CD14-positive monocyte (primary cell): Measurements from ENCODE around the gene CYTH3. TPM values are rescaled to one million over a fixed set of nuclear protein-coding genes. Genes with fewer than 3 reads are reported as not detected.

Source experiments
- DNase-seq, 3 donors: peaks; one replicate each; pipeline ENCODE4 v3.0.0-alpha.2; 2011 to 2022
- H2AFZ ChIP-seq: 2 replicates; pipeline ENCODE4 v1.6.0; 2012; ENCODE audit warnings: mild to moderate bottlenecking, low read depth, low read length, inconsistent platforms; ENCODE audit not compliant: insufficient read depth, poor library complexity, severe bottlenecking
- H3K27ac ChIP-seq, 2 donors: 1 replicate in 1 of 2; 2 replicates in 1 of 2; pipeline ENCODE4 v1.5.1; 2012 to 2013; ENCODE audit warnings: low read length in 2 of 2, control low read depth in 1 of 2, inconsistent platforms in 1 of 2, low read depth in 1 of 2, mild to moderate bottlenecking in 1 of 2
- H3K27me3 ChIP-seq, 2 donors: one replicate each; pipeline versions ENCODE4 v1.6.0 to v1.6.1; 2011 to 2013; ENCODE audit warnings: low read length in 2 of 2; ENCODE audit not compliant: control insufficient read depth in 2 of 2, insufficient read depth in 2 of 2
- H3K36me3 ChIP-seq, 2 donors: replicated peaks in 1 of 2; 1 replicate in 1 of 2; 2 replicates in 1 of 2; pipeline versions ENCODE4 v1.5.1 to v1.6.1; 2012 to 2013; ENCODE audit warnings: low read length in 2 of 2, control low read depth in 1 of 2, inconsistent platforms in 1 of 2, mild to moderate bottlenecking in 1 of 2; ENCODE audit not compliant: insufficient read depth in 2 of 2, control insufficient read depth in 1 of 2
- H3K4me1 ChIP-seq, 2 donors: 1 replicate in 1 of 2; 2 replicates in 1 of 2; pipeline versions ENCODE4 v1.5.1 to v1.6.1; 2012 to 2013; ENCODE audit warnings: low read length in 2 of 2, control low read depth in 1 of 2, inconsistent platforms in 1 of 2, mild to moderate bottlenecking in 1 of 2, moderate library complexity in 1 of 2; ENCODE audit not compliant: insufficient read depth in 2 of 2, control insufficient read depth in 1 of 2
- H3K4me2 ChIP-seq: replicated peaks from 2 replicates; pipeline ENCODE3; 2012; ENCODE audit warnings: low read length, moderate library complexity, mild to moderate bottlenecking; ENCODE audit not compliant: poor library complexity, severe bottlenecking; ENCODE audit errors: extremely low read depth
- H3K4me3 ChIP-seq, 3 experiments: fragments of 200-600 bp in 1 of 3; sonication (generic) in 1 of 3; replicated peaks in 1 of 3; 1 replicate in 2 of 3; 2 replicates in 1 of 3; pipeline ENCODE4 v1.5.1; 2011 to 2013; ENCODE audit warnings: low read length in 3 of 3, mild to moderate bottlenecking in 3 of 3, control low read depth in 2 of 3, low read depth in 2 of 3, inconsistent platforms in 1 of 3, moderate library complexity in 1 of 3
- H3K79me2 ChIP-seq: 2 replicates; pipeline ENCODE4 v1.6.0; 2012; ENCODE audit warnings: mild to moderate bottlenecking, control low read depth, inconsistent platforms, low read length, moderate library complexity; ENCODE audit not compliant: insufficient read depth
- H3K9ac ChIP-seq: 2 replicates; pipeline ENCODE4 v1.6.0; 2017; ENCODE audit warnings: low read length, mild to moderate bottlenecking; ENCODE audit not compliant: insufficient read depth, poor library complexity, severe bottlenecking
- H3K9me3 ChIP-seq, 2 donors: replicated peaks in 1 of 2; 1 replicate in 1 of 2; 2 replicates in 1 of 2; pipeline versions ENCODE4 v1.5.1 to v1.6.1; 2012 to 2013; ENCODE audit warnings: low read length in 2 of 2, control low read depth in 1 of 2; ENCODE audit not compliant: control insufficient read depth in 1 of 2, insufficient read depth in 1 of 2
- H4K20me1 ChIP-seq: 2 replicates; pipeline ENCODE4 v1.6.0; 2012; ENCODE audit warnings: mild to moderate bottlenecking, low read length, control low read depth, moderate library complexity; ENCODE audit not compliant: insufficient read depth
- H3K27ac Mint-ChIP-seq, 7 donors: one replicate each; pipeline ENCODE4 v1.8.0; 2020; ENCODE audit warnings: mild to moderate bottlenecking in 7 of 7, mixed read lengths in 7 of 7, moderate library complexity in 6 of 7, inconsistent platforms in 2 of 7
- H3K27me3 Mint-ChIP-seq, 3 donors: one replicate each; pipeline ENCODE4 v1.8.0; 2021 to 2022; ENCODE audit warnings: low read depth in 3 of 3, mild to moderate bottlenecking in 3 of 3, mixed read lengths in 3 of 3, moderate library complexity in 3 of 3, inconsistent platforms in 1 of 3
- H3K36me3 Mint-ChIP-seq, 2 donors: one replicate each; pipeline ENCODE4 v1.8.0; 2020; ENCODE audit warnings: mixed read lengths in 2 of 2, inconsistent platforms in 1 of 2, mild to moderate bottlenecking in 1 of 2
- H3K4me1 Mint-ChIP-seq: one replicate; pipeline ENCODE4 v1.8.0; 2020; ENCODE audit warnings: mild to moderate bottlenecking, mixed read lengths
- H3K4me3 Mint-ChIP-seq, 2 donors: one replicate each; pipeline ENCODE4 v1.8.0; 2020; ENCODE audit warnings: mild to moderate bottlenecking in 2 of 2, mixed read lengths in 2 of 2, moderate library complexity in 1 of 2
- H3K9me3 Mint-ChIP-seq, 7 donors: one replicate each; pipeline ENCODE4 v1.8.0; 2020 to 2022; ENCODE audit warnings: mixed read lengths in 7 of 7, mild to moderate bottlenecking in 6 of 7, moderate library complexity in 6 of 7, inconsistent platforms in 2 of 7
- WGBS: methylation state at CpG from one replicate; pipeline ENCODE4 v1.1.5; 2013; ENCODE audit warnings: missing lambda C conversion rate; ENCODE audit not compliant: insufficient coverage; 5-methylcytosine and 5-hydroxymethylcytosine counted together
- intact Hi-C, 2 donors: fragments of 100-400 bp; cut with micrococcal nuclease; formaldehyde crosslinking; loops; one replicate each; pipeline versions ENCODE4 v1.15.0 to v1.15.1; 2023
- polyA plus RNA-seq, 3 donors: library from polyadenylated mRNA; depleted of rRNA in 1 of 3; unstranded in 2 of 3; stranded (reverse) in 1 of 3; fragments of 300-500 nt in 2 of 3; fragments of >200 nt in 1 of 3; fragmentation: Illumina TruSeq in 2 of 3; gene quantifications; 1 replicate in 2 of 3; 2 replicates in 1 of 3; pipeline ENCODE4 v1.2.3, GENCODE V29; 2012 to 2021
- TF ChIP-seq, protein P1 (sequence below): fragments of 200-600 bp; IDR thresholded peaks from one replicate; pipeline ENCODE4 v1.8.0; 2022; ENCODE audit warnings: antibody characterized with exemption, mild to moderate bottlenecking

CYTH3 gene
- polyA plus RNA-seq, 3 donors, result 1.3 to 8.5 (median 1.4) TPM

DNA sequence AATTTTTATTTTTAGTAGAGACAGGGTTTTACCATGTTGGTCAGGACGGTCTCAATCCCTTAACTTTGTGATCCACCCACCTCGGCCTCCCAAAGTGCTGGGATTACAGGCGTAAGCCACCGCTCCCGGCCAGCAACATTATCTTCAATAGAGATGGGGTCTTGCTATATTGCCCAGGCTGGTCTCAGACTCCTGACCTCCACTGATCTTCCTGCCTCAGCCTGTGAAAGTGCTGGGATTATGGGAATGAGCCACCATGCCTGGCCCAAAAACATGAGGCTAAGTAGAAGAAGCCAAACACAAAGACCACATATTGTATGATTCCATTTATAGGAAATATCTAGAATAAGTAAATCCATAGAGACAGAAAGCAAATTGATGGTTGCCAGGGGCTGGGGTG lies 19.1 kb upstream of the CYTH3 start:
- WGBS, result no CpG with 5 or more reads among the region's 5 CpGs

DNA sequence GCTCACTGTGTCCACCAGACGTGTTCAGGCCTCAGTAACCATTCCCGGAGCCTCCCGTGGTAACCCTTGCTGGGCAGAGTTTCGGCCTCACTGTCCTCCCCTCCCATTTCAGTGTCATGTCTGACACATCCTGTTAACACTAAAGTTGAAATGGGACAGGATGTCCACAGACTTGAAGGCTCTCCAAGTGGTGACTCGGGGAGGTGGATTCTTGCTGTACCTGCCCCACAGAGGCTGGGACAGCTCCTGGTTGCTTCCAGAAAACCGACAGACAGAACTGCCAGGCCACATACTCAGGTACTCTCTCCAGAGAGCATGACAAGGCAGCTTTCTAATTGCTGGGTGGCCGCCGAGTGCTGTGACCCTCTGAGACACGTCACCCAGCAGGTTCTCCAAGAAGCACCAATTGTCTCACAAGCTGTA lies 17.9 kb upstream of the CYTH3 start:
- Histone ChIP-seq H2AFZ (no peak overlapping the region), H3K36me3 (no peaks in the 10 kb centered on the region), H3K9me3 (peaks cover 0 to 7% of the 10 kb centered on the region in 2 donors), H3K79me2 (no peaks in the 10 kb centered on the region), H3K27me3 (no peaks in the 10 kb centered on the region), H3K4me2 (no peak overlapping the region), H3K4me1 (peaks cover 0 to 5% of the 10 kb centered on the region in 2 donors), H3K27ac (no peak overlapping the region), H4K20me1 (no peaks in the 10 kb centered on the region), H3K9ac (no peak overlapping the region), H3K4me3 (no peak overlapping the region)
- intact Hi-C loops, result no loop called here
- peaks cover 0 to 13% (median 8%) of the 10 kb centered on the region in 7 donors for H3K9me3 Mint-ChIP-seq
- H3K36me3 Mint-ChIP-seq, result no peaks in the 10 kb centered on the region
- no peak overlapping the region for H3K27ac Mint-ChIP-seq
- no peak for DNase-seq
- TF ChIP-seq, protein P1, sequence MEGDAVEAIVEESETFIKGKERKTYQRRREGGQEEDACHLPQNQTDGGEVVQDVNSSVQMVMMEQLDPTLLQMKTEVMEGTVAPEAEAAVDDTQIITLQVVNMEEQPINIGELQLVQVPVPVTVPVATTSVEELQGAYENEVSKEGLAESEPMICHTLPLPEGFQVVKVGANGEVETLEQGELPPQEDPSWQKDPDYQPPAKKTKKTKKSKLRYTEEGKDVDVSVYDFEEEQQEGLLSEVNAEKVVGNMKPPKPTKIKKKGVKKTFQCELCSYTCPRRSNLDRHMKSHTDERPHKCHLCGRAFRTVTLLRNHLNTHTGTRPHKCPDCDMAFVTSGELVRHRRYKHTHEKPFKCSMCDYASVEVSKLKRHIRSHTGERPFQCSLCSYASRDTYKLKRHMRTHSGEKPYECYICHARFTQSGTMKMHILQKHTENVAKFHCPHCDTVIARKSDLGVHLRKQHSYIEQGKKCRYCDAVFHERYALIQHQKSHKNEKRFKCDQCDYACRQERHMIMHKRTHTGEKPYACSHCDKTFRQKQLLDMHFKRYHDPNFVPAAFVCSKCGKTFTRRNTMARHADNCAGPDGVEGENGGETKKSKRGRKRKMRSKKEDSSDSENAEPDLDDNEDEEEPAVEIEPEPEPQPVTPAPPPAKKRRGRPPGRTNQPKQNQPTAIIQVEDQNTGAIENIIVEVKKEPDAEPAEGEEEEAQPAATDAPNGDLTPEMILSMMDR, result no peak
- H3K4me1 Mint-ChIP-seq, result peaks cover 3% of the 10 kb centered on the region
- 63% methylated on average over 8 of the region's 9 CpGs for WGBS
- H3K27me3 Mint-ChIP-seq, result peaks cover 0 to 9% (median 2%) of the 10 kb centered on the region in 3 donors
- H3K4me3 Mint-ChIP-seq, result no peak overlapping the region

More for the DNA sequence above, 19.1 kb upstream of the CYTH3 start:
- no peak overlapping the region for H3K27ac ChIP-seq
- H3K36me3 Mint-ChIP-seq, result no peaks in the 10 kb centered on the region
- TF ChIP-seq, protein P1, result no peak
- peaks cover 0 to 13% (median 8%) of the 10 kb centered on the region in 7 donors for H3K9me3 Mint-ChIP-seq
- no peak overlapping the region for H3K4me2 ChIP-seq
- H3K9ac ChIP-seq, result no peak overlapping the region
- no peak overlapping the region for H3K4me3 Mint-ChIP-seq
- H3K27ac Mint-ChIP-seq, result no peak overlapping the region
- H3K4me1 Mint-ChIP-seq, result peaks cover 3% of the 10 kb centered on the region
- DNase-seq, result no peak
- no peaks in the 10 kb centered on the region for H3K36me3 ChIP-seq
- peaks cover 0 to 5% of the 10 kb centered on the region in 2 donors for H3K4me1 ChIP-seq
- intact Hi-C loops, result no loop called here
- H3K27me3 ChIP-seq, result no peaks in the 10 kb centered on the region
- H3K27me3 Mint-ChIP-seq, result peaks cover 0 to 11% (median 2%) of the 10 kb centered on the region in 3 donors
- H3K4me3 ChIP-seq, result no peak overlapping the region
- H3K9me3 ChIP-seq, result peaks cover 0 to 7% of the 10 kb centered on the region in 2 donors
- no peaks in the 10 kb centered on the region for H3K79me2 ChIP-seq
- H4K20me1 ChIP-seq, result no peaks in the 10 kb centered on the region
- H2AFZ ChIP-seq, result no peak overlapping the region
